Activated B cell treated with CpG ODN at 0.5 μM for 24 hours (primary cell): ENCODE data around the gene C1orf56. TPM values are rescaled to one million over a fixed set of nuclear protein-coding genes. Genes with fewer than 3 reads are reported as not detected.
A peak's percentile ranks its signal among the peaks of the same experiment; 100 is the strongest.

Source experiments
- ATAC-seq: fragments of 200-7000 bp; cut with Tn5 transposase; one replicate; pipeline ENCODE4 v1.10.0; 2021; ENCODE audit warnings: low read depth, mild to moderate bottlenecking, moderate library complexity
- CTCF ChIA-PET: fragments of 350-600 bp; sonication (Branson Sonifier 250); formaldehyde crosslinking; loops from one replicate; lab custom pipeline; 2021; ENCODE audit warnings: antibody characterized with exemption; lab: Charles Lee
- POLR2A ChIA-PET: fragments of 350-600 bp; sonication (Branson Sonifier 250); formaldehyde crosslinking; loops from one replicate; lab custom pipeline; 2021; ENCODE audit warnings: antibody characterized with exemption; lab: Charles Lee
- DNase-seq: peaks from one replicate; pipeline ENCODE4 v3.0.0; 2022
- H3K27ac Mint-ChIP-seq: one replicate; pipeline ENCODE4 v1.8.0; 2020; ENCODE audit warnings: mixed read lengths
- H3K27me3 Mint-ChIP-seq: one replicate; pipeline ENCODE4 v1.8.0; 2021; ENCODE audit warnings: mixed read lengths
- H3K36me3 Mint-ChIP-seq: one replicate; pipeline ENCODE4 v1.8.0; 2021; ENCODE audit warnings: low read depth, mixed read lengths
- H3K4me1 Mint-ChIP-seq: one replicate; pipeline ENCODE4 v1.8.0; 2021; ENCODE audit warnings: mixed read lengths
- H3K4me3 Mint-ChIP-seq: one replicate; pipeline ENCODE4 v1.8.0; 2020; ENCODE audit warnings: mild to moderate bottlenecking, mixed read lengths
- H3K9me3 Mint-ChIP-seq: one replicate; pipeline ENCODE4 v1.8.0; 2020; ENCODE audit warnings: mixed read lengths
- CTCF ChIP-seq: fragments of 200-600 bp; IDR thresholded peaks from one replicate; pipeline ENCODE4 v1.8.0; 2022; ENCODE audit warnings: antibody characterized with exemption, mild to moderate bottlenecking
- intact Hi-C: fragments of 100-400 bp; cut with micrococcal nuclease; formaldehyde crosslinking; loops from one replicate; pipeline ENCODE4 v1.15.1; 2024
- total RNA-seq: library from RNA; stranded (reverse); gene quantifications from 2 replicates; pipeline ENCODE4 v1.2.3, GENCODE V29; 2022

Gene C1orf56
- total RNA-seq, 1 donor from 2014 or later, result 2.5 TPM

- ChIA-PET POLR2A (no interaction called here), CTCF (no interaction called here)
- Mint-ChIP-seq H3K9me3 (no peaks in the 10 kb centered on the region), H3K4me3 (no peak overlapping the region), H3K27me3 (no peaks in the 10 kb centered on the region), H3K27ac (no peak overlapping the region), H3K4me1 (peaks cover 26% of the 10 kb centered on the region), H3K36me3 (peaks cover 25% of the 10 kb centered on the region)
- TF ChIP-seq CTCF, result no peak
- DNase-seq (no peak), ATAC-seq (no peak)
- intact Hi-C loops, result no loop called here
Measured at GRCh38 chr1:151013518-151013917, 34.0 kb upstream of the C1orf56 start.

- no peak overlapping the region for H3K27ac Mint-ChIP-seq
- H3K4me3 Mint-ChIP-seq, result no peak overlapping the region
- POLR2A ChIA-PET, result interaction anchor here (0.6 to 1.2 kb wide), 5 partner anchors 33 to 838 kb away, joined by 3 to 7 read pairs (median 4); partner anchors contain the start of gene TNFAIP8L2
Measured at GRCh38 chr1:151024540-151025146, 22.9 kb upstream of the C1orf56 start.

GRCh38 chr1:151026460-151026859 is 21.1 kb upstream of the C1orf56 start:
- H3K9me3 Mint-ChIP-seq, result no peaks in the 10 kb centered on the region
- intact Hi-C loops, result no loop called here
- H3K4me1 Mint-ChIP-seq, result peaks cover 6% of the 10 kb centered on the region
- TF ChIP-seq CTCF, result no peak
- no peak for ATAC-seq
- no peaks in the 10 kb centered on the region for H3K27me3 Mint-ChIP-seq
- peaks cover 65% of the 10 kb centered on the region for H3K36me3 Mint-ChIP-seq
- DNase-seq, result no peak
- no peak overlapping the region for H3K4me3 Mint-ChIP-seq
- no peak overlapping the region for H3K27ac Mint-ChIP-seq
- ChIA-PET CTCF (interaction anchor here (0.9 to 3.5 kb wide), 2 partner anchors 44 to 73 kb away, joined by 3 to 27 read pairs; partner anchors contain the start of gene GABPB2), POLR2A (interaction anchor here (0.6 kb wide), 1 partner anchor 758 kb away, joined by 3 read pairs; the partner anchor contains the start of gene APH1A)

More at GRCh38 chr1:151024540-151025146, 22.9 kb upstream of the C1orf56 start:
- TF ChIP-seq CTCF, result no peak
- intact Hi-C loops, result loop anchor here (1.0 kb wide), 6 partner anchors 24 to 227 kb away; partner anchors contain the start of genes CDC42SE1 and TNFAIP8L2
- Mint-ChIP-seq H3K9me3 (no peaks in the 10 kb centered on the region), H3K36me3 (peaks cover 52% of the 10 kb centered on the region), H3K27me3 (no peaks in the 10 kb centered on the region), H3K4me1 (peaks cover 6% of the 10 kb centered on the region)
- DNase-seq (peak; percentile 55), ATAC-seq (peak; percentile 99)
- CTCF ChIA-PET, result interaction anchor here (0.6 to 3.5 kb wide), 20 partner anchors 12 to 228 kb away, joined by 3 to 27 read pairs (median 4); partner anchors contain the start of genes BNIPL, GABPB2, MINDY1 and MLLT11

GRCh38 chr1:151032164-151032563 is 15.4 kb upstream of the C1orf56 start:
- CTCF ChIA-PET, result no interaction called here
- H3K36me3 Mint-ChIP-seq, result peaks cover 63% of the 10 kb centered on the region
- intact Hi-C loops, result no loop called here
- H3K4me1 Mint-ChIP-seq, result no peaks in the 10 kb centered on the region
- TF ChIP-seq CTCF, result no peak
- no peak overlapping the region for H3K4me3 Mint-ChIP-seq
- H3K9me3 Mint-ChIP-seq, result no peaks in the 10 kb centered on the region
- H3K27ac Mint-ChIP-seq, result no peak overlapping the region
- ATAC-seq, result no peak
- POLR2A ChIA-PET, result interaction anchor here (0.6 kb wide), 1 partner anchor 15 kb away, joined by 5 read pairs; no protein-coding TSS in a partner anchor
- no peak for DNase-seq
- H3K27me3 Mint-ChIP-seq, result no peaks in the 10 kb centered on the region

GRCh38 chr1:151035167-151035566 is 12.4 kb upstream of the C1orf56 start:
- Mint-ChIP-seq H3K36me3 (peaks cover 39% of the 10 kb centered on the region), H3K9me3 (no peaks in the 10 kb centered on the region), H3K4me3 (no peak overlapping the region), H3K4me1 (no peaks in the 10 kb centered on the region), H3K27me3 (no peaks in the 10 kb centered on the region), H3K27ac (no peak overlapping the region)
- ATAC-seq (no peak), DNase-seq (no peak)
- intact Hi-C loops, result no loop called here
- ChIA-PET POLR2A (no interaction called here), CTCF (no interaction called here)
- TF ChIP-seq CTCF, result no peak
